Calu3 (cell line): ENCODE results near the gene RAG2. TPM values are rescaled to one million over a fixed set of nuclear protein-coding genes. Genes with fewer than 3 reads are reported as not detected.

Experiments used
- BruUV-seq: library from RNA; stranded (reverse); fragments of 400-500 nt; replicated peaks from 2 replicates; lab custom pipeline; 2021; lab: Mats Ljungman, UMichigan
- CTCF ChIA-PET: fragments of 300-600 bp; sonication (Branson Sonifier 250); formaldehyde crosslinking; loops from one replicate; lab custom pipeline; 2022; ENCODE audit warnings: antibody characterized with exemption; lab: Charles Lee
- DNase-seq: peaks from one replicate; pipeline ENCODE4 v3.0.0; 2022
- H3K27ac Mint-ChIP-seq: one replicate; pipeline ENCODE4 v1.8.0; 2022; ENCODE audit warnings: mixed read lengths; ENCODE audit not compliant: unreplicated experiment
- H3K27me3 Mint-ChIP-seq: one replicate; pipeline ENCODE4 v1.8.0; 2022; ENCODE audit warnings: mixed read lengths; ENCODE audit not compliant: unreplicated experiment
- H3K36me3 Mint-ChIP-seq: one replicate; pipeline ENCODE4 v1.8.0; 2022; ENCODE audit warnings: mild to moderate bottlenecking, moderate library complexity, mixed read lengths; ENCODE audit not compliant: insufficient read depth, unreplicated experiment
- H3K4me1 Mint-ChIP-seq: one replicate; pipeline ENCODE4 v1.8.0; 2022; ENCODE audit warnings: mild to moderate bottlenecking, low read depth, mixed read lengths; ENCODE audit not compliant: unreplicated experiment
- H3K4me3 Mint-ChIP-seq: one replicate; pipeline ENCODE4 v1.8.0; 2022; ENCODE audit warnings: mild to moderate bottlenecking, low read depth, moderate library complexity, mixed read lengths; ENCODE audit not compliant: unreplicated experiment
- H3K9me3 Mint-ChIP-seq: one replicate; pipeline ENCODE4 v1.8.0; 2022; ENCODE audit warnings: low read depth, mixed read lengths; ENCODE audit not compliant: unreplicated experiment
- intact Hi-C: fragments of 100-400 bp; cut with micrococcal nuclease; formaldehyde crosslinking; loops from one replicate; pipeline ENCODE4 v1.10.0; 2022; ENCODE audit not compliant: unreplicated experiment
- total RNA-seq: library from RNA; stranded (reverse); gene quantifications from 2 replicates; pipeline ENCODE4 v1.2.3, GENCODE V29; 2022
- TF ChIP-seq, protein P1 (sequence below): fragments of 200-600 bp; IDR thresholded peaks from one replicate; pipeline ENCODE4 v1.8.0; 2022; ENCODE audit warnings: antibody characterized with exemption; ENCODE audit not compliant: unreplicated experiment

RAG2 gene
- total RNA-seq, 1 experiment from 2014 or later = not detected

DNA sequence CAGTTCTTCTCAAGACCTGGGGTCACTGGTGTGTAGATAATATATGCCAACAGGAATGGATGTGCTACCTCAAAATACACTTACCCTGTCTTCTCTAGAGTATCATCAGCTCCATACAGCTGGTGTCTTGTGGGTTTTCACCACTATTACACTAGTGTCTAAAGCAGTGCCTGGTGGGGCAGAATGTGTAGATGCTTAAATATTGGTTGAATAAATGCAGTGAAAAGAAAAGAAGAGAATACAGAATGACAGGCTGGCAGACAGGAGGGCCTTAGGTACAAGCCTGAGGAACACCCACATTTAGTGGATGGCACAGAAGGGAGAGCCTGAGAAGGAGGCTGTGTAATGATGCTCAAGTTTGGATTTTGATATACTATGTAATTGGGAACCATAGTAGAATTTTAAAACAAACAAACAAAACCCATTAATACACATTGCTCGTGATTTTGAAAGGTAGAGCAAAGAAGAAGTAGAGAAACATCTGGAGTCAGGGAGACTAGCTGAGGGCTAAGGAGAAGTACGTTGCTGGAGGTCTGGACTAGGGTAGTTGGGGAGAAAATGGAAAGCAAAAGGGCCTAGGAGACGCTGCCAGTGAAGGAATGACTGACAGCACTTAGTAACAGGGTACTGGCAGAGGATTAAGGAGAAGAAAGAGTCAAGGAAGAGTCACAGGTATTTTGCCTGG, 20.5 kb upstream of the RAG2 start:
- Mint-ChIP-seq H3K27ac (no peak overlapping the region), H3K36me3 (no peaks in the 10 kb centered on the region), H3K4me1 (no peaks in the 10 kb centered on the region), H3K4me3 (no peak overlapping the region), H3K27me3 (no peaks in the 10 kb centered on the region), H3K9me3 (no peaks in the 10 kb centered on the region)
- intact Hi-C loops = no loop called here
- BruUV-seq = no TSS peak
- DNase-seq = no peak
- TF ChIP-seq, protein P1, sequence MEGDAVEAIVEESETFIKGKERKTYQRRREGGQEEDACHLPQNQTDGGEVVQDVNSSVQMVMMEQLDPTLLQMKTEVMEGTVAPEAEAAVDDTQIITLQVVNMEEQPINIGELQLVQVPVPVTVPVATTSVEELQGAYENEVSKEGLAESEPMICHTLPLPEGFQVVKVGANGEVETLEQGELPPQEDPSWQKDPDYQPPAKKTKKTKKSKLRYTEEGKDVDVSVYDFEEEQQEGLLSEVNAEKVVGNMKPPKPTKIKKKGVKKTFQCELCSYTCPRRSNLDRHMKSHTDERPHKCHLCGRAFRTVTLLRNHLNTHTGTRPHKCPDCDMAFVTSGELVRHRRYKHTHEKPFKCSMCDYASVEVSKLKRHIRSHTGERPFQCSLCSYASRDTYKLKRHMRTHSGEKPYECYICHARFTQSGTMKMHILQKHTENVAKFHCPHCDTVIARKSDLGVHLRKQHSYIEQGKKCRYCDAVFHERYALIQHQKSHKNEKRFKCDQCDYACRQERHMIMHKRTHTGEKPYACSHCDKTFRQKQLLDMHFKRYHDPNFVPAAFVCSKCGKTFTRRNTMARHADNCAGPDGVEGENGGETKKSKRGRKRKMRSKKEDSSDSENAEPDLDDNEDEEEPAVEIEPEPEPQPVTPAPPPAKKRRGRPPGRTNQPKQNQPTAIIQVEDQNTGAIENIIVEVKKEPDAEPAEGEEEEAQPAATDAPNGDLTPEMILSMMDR = no peak
- CTCF ChIA-PET = no interaction called here

DNA sequence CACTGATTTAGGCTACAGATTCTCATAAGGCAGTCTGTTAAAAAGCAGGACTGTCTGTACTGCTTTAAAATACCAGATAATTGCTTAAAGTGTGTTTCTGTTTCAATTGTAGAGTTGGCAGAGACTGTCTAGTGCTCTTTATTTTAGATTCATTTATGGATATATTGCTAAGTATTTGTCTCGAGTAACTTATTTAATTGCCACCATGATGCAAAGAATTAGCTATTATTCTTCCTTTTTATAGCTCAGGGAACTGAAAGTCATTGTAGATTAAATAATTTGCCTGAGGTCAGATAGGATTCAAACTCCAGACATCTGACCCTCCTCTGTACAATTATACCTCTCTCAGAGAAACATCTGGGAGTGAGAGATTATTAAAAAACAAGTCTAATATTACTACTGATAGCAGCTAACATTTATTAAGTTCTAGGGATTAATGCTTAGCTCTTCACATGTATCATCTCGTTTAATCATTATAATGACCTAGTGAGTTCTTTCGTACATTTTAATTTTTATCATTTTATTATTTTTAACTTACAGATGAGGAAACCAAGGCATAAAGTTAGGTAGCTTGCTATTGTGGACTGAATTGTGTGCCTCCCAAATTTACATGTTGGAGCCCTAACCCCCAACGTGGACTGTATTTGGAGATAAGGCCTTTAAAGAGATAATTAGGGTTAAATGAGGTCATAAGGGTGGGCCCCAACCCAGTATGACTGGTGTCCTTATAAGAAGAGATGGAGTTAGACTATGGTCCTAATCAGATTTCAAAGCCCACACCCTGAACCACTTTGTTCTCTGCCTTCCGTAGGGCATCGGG, 19.7 kb upstream of the RAG2 start:
- H3K4me3 Mint-ChIP-seq = no peak overlapping the region
- no TSS peak for BruUV-seq
- H3K36me3 Mint-ChIP-seq = no peaks in the 10 kb centered on the region
- no peaks in the 10 kb centered on the region for H3K9me3 Mint-ChIP-seq
- no peaks in the 10 kb centered on the region for H3K27me3 Mint-ChIP-seq
- intact Hi-C loops = no loop called here
- no peak for DNase-seq
- CTCF ChIA-PET = no interaction called here
- TF ChIP-seq, protein P1 = no peak
- H3K4me1 Mint-ChIP-seq = no peaks in the 10 kb centered on the region
- H3K27ac Mint-ChIP-seq = no peak overlapping the region

DNA sequence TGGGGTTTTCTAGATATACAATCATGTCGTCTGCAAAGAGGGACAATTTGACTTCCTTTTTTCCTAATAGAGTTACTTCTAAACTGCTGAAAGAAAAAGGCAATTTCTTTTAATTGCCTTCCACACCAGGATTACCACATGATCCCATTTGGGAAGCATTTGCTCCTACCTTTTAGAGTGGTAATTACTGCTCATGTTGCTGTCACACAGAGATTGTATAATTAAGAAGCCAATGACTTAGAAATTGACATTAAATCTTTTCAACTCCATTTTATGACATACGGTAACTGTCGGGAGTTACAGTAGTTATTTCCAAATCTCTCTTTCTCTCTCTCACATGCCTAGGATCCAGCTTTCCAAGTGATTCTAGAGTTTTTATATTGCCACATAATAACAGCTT, 17.8 kb upstream of the RAG2 start:
- Mint-ChIP-seq H3K27ac (no peak overlapping the region), H3K36me3 (no peaks in the 10 kb centered on the region), H3K27me3 (no peaks in the 10 kb centered on the region), H3K9me3 (no peaks in the 10 kb centered on the region), H3K4me1 (no peaks in the 10 kb centered on the region), H3K4me3 (no peak overlapping the region)
- intact Hi-C loops = no loop called here
- CTCF ChIA-PET = no interaction called here
- no peak for DNase-seq
- TF ChIP-seq, protein P1 = no peak
- BruUV-seq = no TSS peak

DNA sequence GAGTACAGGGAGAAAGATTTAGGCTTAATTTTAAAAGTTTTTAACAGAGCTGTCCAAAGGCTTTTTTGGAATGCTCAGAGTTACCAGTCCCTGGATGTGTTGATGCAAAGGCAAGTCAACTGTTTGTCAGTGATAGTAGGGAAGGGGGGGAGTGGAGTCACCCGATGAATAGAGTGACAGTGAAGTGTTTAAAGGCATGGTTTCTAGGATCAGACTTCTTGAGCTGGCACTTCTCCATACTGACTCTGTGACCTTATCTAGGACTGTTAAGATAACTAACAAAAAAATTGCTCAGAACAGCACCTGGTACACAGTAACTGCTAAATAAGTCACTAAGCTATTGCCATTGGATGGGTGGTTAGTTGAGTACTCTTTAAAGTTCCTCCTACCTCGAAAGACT, 11.3 kb upstream of the RAG2 start:
- TF ChIP-seq, protein P1 = no peak
- H3K27me3 Mint-ChIP-seq = no peaks in the 10 kb centered on the region
- intact Hi-C loops = no loop called here
- DNase-seq = no peak
- no peaks in the 10 kb centered on the region for H3K36me3 Mint-ChIP-seq
- H3K27ac Mint-ChIP-seq = no peak overlapping the region
- CTCF ChIA-PET = no interaction called here
- H3K4me1 Mint-ChIP-seq = no peaks in the 10 kb centered on the region
- no peaks in the 10 kb centered on the region for H3K9me3 Mint-ChIP-seq
- no TSS peak for BruUV-seq
- no peak overlapping the region for H3K4me3 Mint-ChIP-seq
